Astrocyte of the cerebellum (primary cell): ENCODE data around the gene RAPSN.

Experiments
- DNase-seq: peaks from one replicate; pipeline ENCODE4 v3.0.0-alpha.2; 2011; ENCODE audit warnings: low read depth
- H3K4me3 ChIP-seq: 2 replicates; pipeline ENCODE4 v1.5.1; 2011; ENCODE audit warnings: mild to moderate bottlenecking, low read depth, low read length, moderate library complexity
- CTCF ChIP-seq: IDR thresholded peaks from 2 replicates; pipeline ENCODE4 v1.5.1; 2012; ENCODE audit warnings: low read length, low read depth, moderate library complexity, mild to moderate bottlenecking; ENCODE audit errors: missing control alignments
- in situ Hi-C: cut with HindIII; loops from 2 replicates; pipeline ENCODE4 v1.10.0; 2017; ENCODE audit warnings: low sequenced_read_pairs

RAPSN gene

GRCh38 chr11:47448566-47449427 is at the start of gene RAPSN:
RAPSN (minus strand) TSS chr11:47449136; CDS start chr11:47448964, 172 bp downstream.
- DNase-seq: no peak
- no peak for TF ChIP-seq CTCF
- in situ Hi-C loops: no loop called here
- no peak within 1 kb of the TSS for H3K4me3 ChIP-seq

GRCh38 chr11:47498149-47498548 is 49.2 kb upstream of the RAPSN start:
- no peak for TF ChIP-seq CTCF

GRCh38 chr11:47496808-47497207 is 47.9 kb upstream of the RAPSN start:
- TF ChIP-seq CTCF: no peak
- in situ Hi-C loops: no loop called here
- DNase-seq: no peak
- H3K4me3 ChIP-seq: no peak overlapping the region

More at GRCh38 chr11:47498149-47498548, 49.2 kb upstream of the RAPSN start:
- no peak overlapping the region for H3K4me3 ChIP-seq
- in situ Hi-C loops: no loop called here
- DNase-seq: no peak

GRCh38 chr11:47495856-47496217 is 46.9 kb upstream of the RAPSN start:
- no peak for DNase-seq
- in situ Hi-C loops: no loop called here
- TF ChIP-seq CTCF: no peak
- no peak overlapping the region for H3K4me3 ChIP-seq

- H3K4me3 ChIP-seq: no peak overlapping the region
- in situ Hi-C loops: no loop called here
- no peak for TF ChIP-seq CTCF
- no peak for DNase-seq
Observed at GRCh38 chr11:47495011-47495855, 46.3 kb upstream of the RAPSN start.

- no peak overlapping the region for H3K4me3 ChIP-seq
- DNase-seq: no peak
Observed at GRCh38 chr11:47489395-47489755, 40.4 kb upstream of the RAPSN start.

More at GRCh38 chr11:47489395-47489755, 40.4 kb upstream of the RAPSN start:
- in situ Hi-C loops: no loop called here
- TF ChIP-seq CTCF: no peak
